GM12878 (cell line): ENCODE data around the gene KDM3B.

Experiments used
- CREB1 ChIP-seq: IDR thresholded peaks from 2 replicates; pipeline ENCODE4 v1.6.1; 2012; ENCODE audit warnings: low read depth, mild to moderate bottlenecking, inconsistent platforms
- TF ChIP-seq, protein P1 (sequence below): IDR thresholded peaks from 2 replicates; pipeline ENCODE4 v1.6.1; 2011; ENCODE audit warnings: low read depth, low read length, improper control_type of control experiment, borderline replicate concordance

DNA sequence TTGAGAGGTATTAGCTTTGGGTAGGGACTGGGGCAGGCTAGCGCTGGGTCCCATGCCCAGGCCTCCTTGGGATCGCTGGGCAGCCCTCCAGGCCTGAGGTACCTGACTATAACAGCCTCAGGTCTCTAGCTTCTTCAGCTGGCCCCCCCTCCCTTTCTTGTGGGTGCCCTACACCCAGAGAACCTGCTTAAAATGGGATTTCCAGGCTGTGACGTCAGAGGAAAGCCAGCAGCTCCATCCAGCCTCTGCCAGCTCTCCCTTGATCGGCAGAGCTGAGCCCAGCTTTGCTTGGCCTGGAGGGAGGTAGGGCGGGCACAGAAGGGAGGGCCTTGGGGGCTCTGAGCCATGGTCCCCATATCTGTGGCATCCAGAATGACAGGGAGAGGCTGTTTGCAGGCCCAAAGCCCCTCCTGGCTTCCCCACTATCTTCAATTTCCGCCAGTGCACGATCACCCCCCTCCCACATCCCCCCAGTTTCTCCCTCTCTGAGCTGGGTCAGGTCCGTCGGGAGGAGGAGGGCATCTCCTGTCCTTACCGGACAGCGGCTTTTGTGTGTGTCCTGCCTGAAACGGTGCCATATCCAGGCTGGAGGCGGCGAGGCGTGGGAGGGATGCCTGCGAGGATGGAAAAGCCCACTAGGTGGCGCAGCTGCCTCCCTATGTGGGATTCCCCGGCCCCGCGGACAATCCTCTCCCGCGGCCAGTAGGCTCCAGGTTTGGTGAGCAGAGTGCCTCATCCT lies 97.2 kb downstream of the KDM3B start:
- TF ChIP-seq, protein P1, sequence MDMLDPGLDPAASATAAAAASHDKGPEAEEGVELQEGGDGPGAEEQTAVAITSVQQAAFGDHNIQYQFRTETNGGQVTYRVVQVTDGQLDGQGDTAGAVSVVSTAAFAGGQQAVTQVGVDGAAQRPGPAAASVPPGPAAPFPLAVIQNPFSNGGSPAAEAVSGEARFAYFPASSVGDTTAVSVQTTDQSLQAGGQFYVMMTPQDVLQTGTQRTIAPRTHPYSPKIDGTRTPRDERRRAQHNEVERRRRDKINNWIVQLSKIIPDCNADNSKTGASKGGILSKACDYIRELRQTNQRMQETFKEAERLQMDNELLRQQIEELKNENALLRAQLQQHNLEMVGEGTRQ: no peak
- TF ChIP-seq CREB1: no peak
